Measurements from ENCODE around the gene SLC17A9. TPM values are rescaled to one million over a fixed set of nuclear protein-coding genes. Genes with fewer than 3 reads are reported as not detected.

Gene SLC17A9
- total and polyA plus RNA-seq, 2 donors (not counting 1 experiment from before 2014, with no cell fraction given) = 33.0 to 141 TPM

- WGBS (ENCODE audit: insufficient coverage) = 100% methylated on average over 1 of the region's 1 CpG
- POLR2A ChIA-PET = no interaction called here
- no peak overlapping the region for H3K27ac Mint-ChIP-seq
- H3K9me3 ChIP-seq (ENCODE audit: control extremely low read depth in 1 of 3, control insufficient read depth in 2 of 3, insufficient read depth in 1 of 3, low read length in 2 of 3) = no peaks in the 10 kb centered on the region
- TF ChIP-seq EZH2 (IDR thresholded peaks at IDR 0.05; ENCODE audit: borderline replicate concordance, insufficient read depth, low read depth, low read length, poor library complexity, severe bottlenecking) (no peak), CTCF (IDR thresholded peaks at IDR 0.05) (no peak)
- no peaks in the 10 kb centered on the region for H3K27me3 ChIP-seq (replicated peaks in 1 of 4; ENCODE audit: control extremely low read depth in 1 of 4, control insufficient read depth in 3 of 4, insufficient read depth in 4 of 4, low read length in 3 of 4)
- H3K27ac ChIP-seq (ENCODE audit: low read length in 2 of 2) = no peak overlapping the region
- no peak overlapping the region for H3K4me3 Mint-ChIP-seq
- peaks cover 92% of the 10 kb centered on the region for H3K79me2 ChIP-seq (ENCODE audit: control insufficient read depth, insufficient read depth, low read length)
- no peak overlapping the region for H3K4me2 ChIP-seq (replicated peaks; ENCODE audit: low read depth, low read length, poor library complexity, severe bottlenecking)
- H3K4me3 ChIP-seq (ENCODE audit: control extremely low read depth in 1 of 5, extremely low read depth in 1 of 5, insufficient read depth in 1 of 5, low read depth in 2 of 5, low read length in 4 of 5) = no peak overlapping the region
- no peaks in the 10 kb centered on the region for H3K9me3 Mint-ChIP-seq (ENCODE audit: insufficient read depth)
- peaks cover 3 to 58% of the 10 kb centered on the region in 2 experiments for H3K36me3 ChIP-seq (replicated peaks in 1 of 2; ENCODE audit: control extremely low read depth in 1 of 2, control insufficient read depth in 1 of 2, extremely low read depth in 1 of 2, insufficient read depth in 2 of 2, low read length in 1 of 2)
- no peak overlapping the region for H3K9ac ChIP-seq (ENCODE audit: low read length)
- H2AFZ ChIP-seq (ENCODE audit: insufficient read depth, low read depth, low read length, poor library complexity, severe bottlenecking) = no peak overlapping the region
- no peaks in the 10 kb centered on the region for H3K27me3 Mint-ChIP-seq
- intact Hi-C loops (cut with micrococcal nuclease) = no loop called here
- DNase-seq (no peak), ATAC-seq (ENCODE audit: low read depth) (no peak)
- H4K20me1 ChIP-seq (ENCODE audit: control insufficient read depth, insufficient read depth, low read length, poor library complexity, severe bottlenecking) = peaks cover 24% of the 10 kb centered on the region
- H3K4me1 Mint-ChIP-seq = peaks cover 30% of the 10 kb centered on the region
- CTCF ChIA-PET = interaction anchor here (1.3 kb wide), 1 partner anchor 12 kb away, joined by 3 read pairs; no protein-coding TSS in a partner anchor
- peaks cover 14 to 23% of the 10 kb centered on the region in 2 donors for H3K4me1 ChIP-seq (ENCODE audit: control insufficient read depth in 2 of 2, insufficient read depth in 2 of 2, low read length in 2 of 2)
Observed at GRCh38 chr20:62941792-62942191, 10.7 kb upstream of the SLC17A9 start.

GRCh38 chr20:62942456-62942855, 10.1 kb upstream of the SLC17A9 start:
- Histone ChIP-seq H3K36me3 (replicated peaks in 1 of 2; ENCODE audit: control extremely low read depth in 1 of 2, control insufficient read depth in 1 of 2, extremely low read depth in 1 of 2, insufficient read depth in 2 of 2, low read length in 1 of 2) (peaks cover 3 to 64% of the 10 kb centered on the region in 2 experiments), H3K4me1 (ENCODE audit: control insufficient read depth in 2 of 2, insufficient read depth in 2 of 2, low read length in 2 of 2) (peaks cover 12 to 19% of the 10 kb centered on the region in 2 donors), H4K20me1 (ENCODE audit: control insufficient read depth, insufficient read depth, low read length, poor library complexity, severe bottlenecking) (peaks cover 30% of the 10 kb centered on the region), H3K27me3 (replicated peaks in 1 of 4; ENCODE audit: control extremely low read depth in 1 of 4, control insufficient read depth in 3 of 4, insufficient read depth in 4 of 4, low read length in 3 of 4) (no peaks in the 10 kb centered on the region), H3K27ac (ENCODE audit: low read length in 2 of 2) (no peak overlapping the region), H3K79me2 (ENCODE audit: control insufficient read depth, insufficient read depth, low read length) (peaks cover 86% of the 10 kb centered on the region), H3K4me2 (replicated peaks; ENCODE audit: low read depth, low read length, poor library complexity, severe bottlenecking) (no peak overlapping the region), H3K4me3 (ENCODE audit: control extremely low read depth in 1 of 5, extremely low read depth in 1 of 5, insufficient read depth in 1 of 5, low read depth in 2 of 5, low read length in 4 of 5) (no peak overlapping the region), H3K9me3 (ENCODE audit: control extremely low read depth in 1 of 3, control insufficient read depth in 2 of 3, insufficient read depth in 1 of 3, low read length in 2 of 3) (no peaks in the 10 kb centered on the region), H2AFZ (ENCODE audit: insufficient read depth, low read depth, low read length, poor library complexity, severe bottlenecking) (no peak overlapping the region), H3K9ac (ENCODE audit: low read length) (no peak overlapping the region)
- H3K4me1 Mint-ChIP-seq = peaks cover 27% of the 10 kb centered on the region
- WGBS (ENCODE audit: insufficient coverage) = no CpG with 5 or more reads among the region's 2 CpGs
- TF ChIP-seq EZH2 (IDR thresholded peaks at IDR 0.05; ENCODE audit: borderline replicate concordance, insufficient read depth, low read depth, low read length, poor library complexity, severe bottlenecking) (no peak), CTCF (IDR thresholded peaks at IDR 0.05) (no peak)
- ChIA-PET CTCF (interaction anchor here (1.3 kb wide), 1 partner anchor 12 kb away, joined by 3 read pairs; no protein-coding TSS in a partner anchor), POLR2A (no interaction called here)
- DNase-seq (no peak), ATAC-seq (ENCODE audit: low read depth) (no peak)
- H3K27me3 Mint-ChIP-seq = no peaks in the 10 kb centered on the region
- H3K27ac Mint-ChIP-seq = no peak overlapping the region
- no peaks in the 10 kb centered on the region for H3K9me3 Mint-ChIP-seq (ENCODE audit: insufficient read depth)
- H3K4me3 Mint-ChIP-seq = no peak overlapping the region
- intact Hi-C loops (cut with micrococcal nuclease) = no loop called here

All from B cell (primary cell).